Mucosa of descending colon (tissue), 3 donors: ENCODE data around the gene GRIK5. TPM values are rescaled to one million over a fixed set of nuclear protein-coding genes. Genes with fewer than 3 reads are reported as not detected.

ENCODE experiments used
- ATAC-seq: fragments of 200-7000 bp; cut with Tn5 transposase; one replicate; pipeline ENCODE4 v1.9.1; 2020; ENCODE audit warnings: mild to moderate bottlenecking, moderate library complexity
- DNase-seq, 3 donors: peaks; one replicate each; pipeline ENCODE4 v3.0.0-alpha.2; 2020
- H3K36me3 ChIP-seq: fragments of 200-600 bp; one replicate; pipeline ENCODE4 v1.8.0; 2021; ENCODE audit warnings: low read depth, mild to moderate bottlenecking
- H3K4me1 ChIP-seq: fragments of 200-600 bp; one replicate; pipeline ENCODE4 v1.8.0; 2021; ENCODE audit warnings: low read depth, mild to moderate bottlenecking
- H3K4me3 ChIP-seq: fragments of 200-600 bp; one replicate; pipeline ENCODE4 v1.8.0; 2021; ENCODE audit warnings: mild to moderate bottlenecking
- H3K9me3 ChIP-seq: fragments of 200-600 bp; one replicate; pipeline ENCODE4 v1.8.0; 2021; ENCODE audit warnings: mild to moderate bottlenecking
- intact Hi-C, 2 donors: fragments of 100-400 bp; cut with DNase I in 1 of 2; cut with micrococcal nuclease in 1 of 2; formaldehyde crosslinking; loops; one replicate each; pipeline versions ENCODE4 v1.11.0 to v1.11.1; 2022; cut with DNase I, micrococcal nuclease
- long read RNA-seq, 2 donors: library from polyadenylated mRNA; unstranded; transcript quantifications; one replicate each; pipeline ENCODE4 v2.0.0, GENCODE V29; 2019 to 2021
- total RNA-seq, 3 donors: library from RNA; stranded (reverse); fragmentation: NEBNext Ultra II Directional in 2 of 3; extraction: Animal tissue kit (Norgen Biotek cat#: 25700) in 2 of 3; gene quantifications; one replicate each; pipeline versions ENCODE4 v1.2.1 to v1.2.4, GENCODE V29; 2021 to 2023
- TF ChIP-seq, protein P1 (sequence below): fragments of 200-600 bp; IDR thresholded peaks from one replicate; pipeline ENCODE4 v1.8.0; 2022; ENCODE audit warnings: antibody characterized with exemption, mild to moderate bottlenecking
- donor health status: DM: no; HTN: no; CAD: no; lungs with moderate emphysema.
- donor health status: DM: no; HTN: no; CAD: no.
- donor health status: DM: no; HTN: yes; CAD: no.

GRIK5 gene, protein sequence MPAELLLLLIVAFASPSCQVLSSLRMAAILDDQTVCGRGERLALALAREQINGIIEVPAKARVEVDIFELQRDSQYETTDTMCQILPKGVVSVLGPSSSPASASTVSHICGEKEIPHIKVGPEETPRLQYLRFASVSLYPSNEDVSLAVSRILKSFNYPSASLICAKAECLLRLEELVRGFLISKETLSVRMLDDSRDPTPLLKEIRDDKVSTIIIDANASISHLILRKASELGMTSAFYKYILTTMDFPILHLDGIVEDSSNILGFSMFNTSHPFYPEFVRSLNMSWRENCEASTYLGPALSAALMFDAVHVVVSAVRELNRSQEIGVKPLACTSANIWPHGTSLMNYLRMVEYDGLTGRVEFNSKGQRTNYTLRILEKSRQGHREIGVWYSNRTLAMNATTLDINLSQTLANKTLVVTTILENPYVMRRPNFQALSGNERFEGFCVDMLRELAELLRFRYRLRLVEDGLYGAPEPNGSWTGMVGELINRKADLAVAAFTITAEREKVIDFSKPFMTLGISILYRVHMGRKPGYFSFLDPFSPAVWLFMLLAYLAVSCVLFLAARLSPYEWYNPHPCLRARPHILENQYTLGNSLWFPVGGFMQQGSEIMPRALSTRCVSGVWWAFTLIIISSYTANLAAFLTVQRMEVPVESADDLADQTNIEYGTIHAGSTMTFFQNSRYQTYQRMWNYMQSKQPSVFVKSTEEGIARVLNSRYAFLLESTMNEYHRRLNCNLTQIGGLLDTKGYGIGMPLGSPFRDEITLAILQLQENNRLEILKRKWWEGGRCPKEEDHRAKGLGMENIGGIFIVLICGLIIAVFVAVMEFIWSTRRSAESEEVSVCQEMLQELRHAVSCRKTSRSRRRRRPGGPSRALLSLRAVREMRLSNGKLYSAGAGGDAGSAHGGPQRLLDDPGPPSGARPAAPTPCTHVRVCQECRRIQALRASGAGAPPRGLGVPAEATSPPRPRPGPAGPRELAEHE
- total RNA-seq: 10 to 100 TPM in 1 of 3 donors, 1 to 10 TPM in 1, under 1 TPM in 1; 0.67 to 25.8 (median 2.0) TPM
- long read RNA-seq, donor 1, partial matches to known transcripts: 7 of 24 reads
- long read RNA-seq, donor 1, other reads (novel, unspliced or antisense): 11 of 24 reads
- long read RNA-seq, donor 2: 0 reads

GRCh38 chr19:42069619-42070351 is at the start of gene GRIK5:
Gene GRIK5 (minus strand): TSS chr19:42070206. CDS start chr19:42065770, 4,436 bp downstream.
- TF ChIP-seq, protein P1, sequence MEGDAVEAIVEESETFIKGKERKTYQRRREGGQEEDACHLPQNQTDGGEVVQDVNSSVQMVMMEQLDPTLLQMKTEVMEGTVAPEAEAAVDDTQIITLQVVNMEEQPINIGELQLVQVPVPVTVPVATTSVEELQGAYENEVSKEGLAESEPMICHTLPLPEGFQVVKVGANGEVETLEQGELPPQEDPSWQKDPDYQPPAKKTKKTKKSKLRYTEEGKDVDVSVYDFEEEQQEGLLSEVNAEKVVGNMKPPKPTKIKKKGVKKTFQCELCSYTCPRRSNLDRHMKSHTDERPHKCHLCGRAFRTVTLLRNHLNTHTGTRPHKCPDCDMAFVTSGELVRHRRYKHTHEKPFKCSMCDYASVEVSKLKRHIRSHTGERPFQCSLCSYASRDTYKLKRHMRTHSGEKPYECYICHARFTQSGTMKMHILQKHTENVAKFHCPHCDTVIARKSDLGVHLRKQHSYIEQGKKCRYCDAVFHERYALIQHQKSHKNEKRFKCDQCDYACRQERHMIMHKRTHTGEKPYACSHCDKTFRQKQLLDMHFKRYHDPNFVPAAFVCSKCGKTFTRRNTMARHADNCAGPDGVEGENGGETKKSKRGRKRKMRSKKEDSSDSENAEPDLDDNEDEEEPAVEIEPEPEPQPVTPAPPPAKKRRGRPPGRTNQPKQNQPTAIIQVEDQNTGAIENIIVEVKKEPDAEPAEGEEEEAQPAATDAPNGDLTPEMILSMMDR: no peak
- intact Hi-C loops: no loop called here
- H3K4me3 ChIP-seq: no peak within 1 kb of the TSS
- DNase-seq: no peak
- ATAC-seq: no peak
- no peaks in the 10 kb centered on the region for H3K36me3 ChIP-seq
- no peaks in the 10 kb centered on the region for H3K9me3 ChIP-seq
- peaks cover 1% of the 10 kb centered on the region for H3K4me1 ChIP-seq

DNA sequence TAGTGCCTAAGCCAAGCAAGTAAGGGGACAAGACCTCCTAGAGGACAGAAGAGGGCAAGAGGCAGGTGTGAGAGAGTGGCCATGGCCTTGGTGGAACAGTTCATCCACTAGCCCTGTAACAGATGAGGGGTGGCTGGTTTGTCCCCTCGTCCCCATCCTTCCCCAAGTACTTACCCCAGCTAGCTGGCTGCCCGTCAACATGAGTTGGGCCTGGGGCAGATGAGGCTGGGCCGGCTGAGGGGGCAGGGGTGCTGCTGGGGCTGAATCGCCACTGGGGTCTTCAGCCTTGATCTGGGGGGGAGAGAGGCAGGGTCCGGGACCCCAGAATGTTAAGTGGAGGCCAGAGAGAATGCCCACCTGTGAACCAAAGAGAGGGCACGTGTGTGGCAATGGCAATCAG is 47.1 kb upstream of the GRIK5 start:
- DNase-seq (no peak), ATAC-seq (no peak)
- Histone ChIP-seq H3K9me3 (no peaks in the 10 kb centered on the region), H3K4me3 (no peak overlapping the region), H3K4me1 (no peaks in the 10 kb centered on the region), H3K36me3 (no peaks in the 10 kb centered on the region)
- intact Hi-C loops: no loop called here
- TF ChIP-seq, protein P1: no peak

DNA sequence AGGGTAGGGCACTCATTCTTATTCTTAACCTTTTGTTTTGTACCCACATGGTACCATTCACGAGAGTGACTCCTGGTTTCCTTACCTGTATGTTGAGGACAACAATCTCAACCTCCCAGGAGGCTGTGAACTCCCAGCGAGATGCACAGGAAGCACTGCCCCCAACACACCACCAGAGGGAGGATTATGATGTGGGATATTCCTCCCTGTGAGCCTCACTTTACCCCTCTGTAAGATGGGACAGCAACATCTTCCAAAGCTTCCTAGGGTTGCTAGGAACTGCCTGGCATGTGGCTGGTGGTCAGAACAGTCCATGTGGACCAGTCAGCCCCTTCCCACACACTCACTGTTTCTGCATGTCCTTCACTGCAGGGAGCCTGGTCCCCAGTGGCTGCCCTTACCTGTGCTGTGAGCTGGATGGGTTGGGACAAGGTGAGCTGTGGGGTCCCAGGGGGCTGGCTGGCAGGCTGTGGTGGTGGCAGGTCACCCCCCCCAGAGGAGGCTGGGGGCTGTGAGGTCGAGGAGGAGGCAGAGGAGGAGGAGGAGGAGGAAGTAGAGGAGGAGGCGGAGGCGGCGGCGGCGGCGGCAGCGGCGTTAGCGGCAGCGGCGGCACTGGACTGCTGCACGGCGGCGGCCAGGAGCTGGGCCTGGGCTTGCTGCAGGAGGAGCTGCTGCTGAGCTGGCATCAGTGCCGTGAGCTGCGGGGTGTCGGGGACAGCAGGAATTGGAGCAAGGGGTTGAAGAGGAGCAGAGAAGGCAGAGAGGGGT is 46.5 kb upstream of the GRIK5 start:
- no peaks in the 10 kb centered on the region for H3K4me1 ChIP-seq
- ATAC-seq: no peak
- DNase-seq: no peak
- no peaks in the 10 kb centered on the region for H3K9me3 ChIP-seq
- no peak overlapping the region for H3K4me3 ChIP-seq
- intact Hi-C loops: no loop called here
- TF ChIP-seq, protein P1: no peak
- H3K36me3 ChIP-seq: no peaks in the 10 kb centered on the region

DNA sequence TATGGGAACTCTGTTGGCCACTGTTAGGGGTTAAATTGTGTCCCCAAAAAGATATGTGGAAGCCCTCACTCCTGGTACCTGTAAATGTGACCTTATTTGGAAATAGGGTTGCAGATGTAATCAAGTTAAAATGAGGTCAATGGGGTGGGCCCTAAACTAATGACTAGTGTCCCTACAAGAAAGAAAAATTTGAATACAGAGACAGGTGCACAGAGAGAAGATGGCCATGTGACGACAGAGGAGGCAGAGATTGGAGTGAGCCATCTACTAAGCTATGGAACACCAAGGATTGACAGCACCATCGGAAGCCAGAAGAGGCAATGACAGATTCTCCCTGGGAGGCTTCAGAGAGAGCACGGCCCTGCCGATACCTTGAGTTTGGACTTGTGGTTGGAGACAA is 45.7 kb upstream of the GRIK5 start:
- ATAC-seq (no peak), DNase-seq (no peak)
- Histone ChIP-seq H3K4me1 (no peaks in the 10 kb centered on the region), H3K36me3 (no peaks in the 10 kb centered on the region), H3K9me3 (no peaks in the 10 kb centered on the region), H3K4me3 (no peak overlapping the region)
- TF ChIP-seq, protein P1: no peak
- intact Hi-C loops: no loop called here
